T1000 (cell line): ENCODE results near the gene SUOX.
"Not testable (repeated sequence)": the region's sequence is repeated elsewhere in the genome, so short reads cannot be mapped to it uniquely, and the experiment has no call there.

Source experiments
- DNase-seq: peaks from one replicate; lab custom pipeline; 2025; ENCODE audit warnings: mixed read lengths; lab: John Stamatoyannopoulos, UW

The SUOX gene

GRCh38 chr12:55983232-55983842 lies 13.7 kb upstream of the SUOX start:
- no peak for DNase-seq

DNA sequence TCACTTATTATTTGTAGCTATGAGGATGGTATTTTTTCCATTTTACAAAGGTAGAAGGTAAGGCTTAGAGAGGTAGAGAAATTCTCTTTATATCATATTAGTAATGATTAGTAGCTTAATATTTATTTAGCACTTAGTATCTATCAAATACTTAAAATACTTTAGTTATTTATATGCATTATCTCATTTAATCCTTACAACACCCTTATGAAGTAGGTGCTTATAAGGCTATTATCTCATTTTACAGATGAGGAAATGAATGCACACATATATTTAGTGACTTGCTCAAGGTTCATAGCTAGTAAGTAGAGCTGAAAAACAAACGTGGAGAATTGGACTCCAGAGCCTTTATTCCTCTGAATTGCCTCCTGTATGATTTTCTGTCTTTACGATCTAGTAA lies 12.2 kb upstream of the SUOX start:
- DNase-seq: no peak

GRCh38 chr12:55985341-55985740 lies 11.7 kb upstream of the SUOX start:
- no peak for DNase-seq

GRCh38 chr12:55985976-55986375 lies 11.1 kb upstream of the SUOX start:
- DNase-seq: not testable (repeated sequence)

GRCh38 chr12:55991110-55991509 lies 6.0 kb upstream of the SUOX start:
- no peak for DNase-seq

DNA sequence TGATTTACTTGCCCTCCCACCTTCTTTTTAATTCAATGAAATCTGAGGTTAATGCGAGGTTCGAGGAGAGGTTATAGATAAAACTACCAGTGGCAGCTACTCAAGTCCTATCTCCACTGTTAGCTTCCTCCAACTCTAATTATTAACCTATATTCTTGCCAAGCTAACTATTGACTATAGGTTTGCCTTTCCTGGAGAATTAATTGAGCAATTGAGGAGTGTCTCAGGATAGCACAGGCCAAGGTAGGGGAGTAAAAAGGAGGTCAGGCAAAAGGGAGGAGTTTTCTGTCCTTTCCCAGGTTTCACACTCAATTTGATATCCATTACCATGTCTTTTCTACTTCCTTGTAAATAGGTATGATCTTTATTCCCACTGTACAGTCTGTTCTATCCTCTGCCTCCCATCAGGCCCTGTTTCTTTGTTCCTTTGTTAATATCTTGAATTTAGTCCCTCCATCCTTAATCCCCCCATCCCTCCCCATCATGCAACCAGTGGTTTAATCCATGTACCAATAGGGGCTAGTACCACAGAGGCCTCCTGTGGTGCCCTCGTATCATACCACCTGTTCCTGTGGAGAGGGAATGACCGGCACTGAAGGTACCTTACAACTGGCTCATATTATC lies 3.7 kb upstream of the SUOX start:
- no peak for DNase-seq

- no peak for DNase-seq
These were observed 1.7 kb upstream of the SUOX start for GRCh38 chr12:55995366-55995765.

GRCh38 chr12:55996201-55996714 lies 818 bp upstream of the SUOX start:
- peak; percentile 34 for DNase-seq

DNA sequence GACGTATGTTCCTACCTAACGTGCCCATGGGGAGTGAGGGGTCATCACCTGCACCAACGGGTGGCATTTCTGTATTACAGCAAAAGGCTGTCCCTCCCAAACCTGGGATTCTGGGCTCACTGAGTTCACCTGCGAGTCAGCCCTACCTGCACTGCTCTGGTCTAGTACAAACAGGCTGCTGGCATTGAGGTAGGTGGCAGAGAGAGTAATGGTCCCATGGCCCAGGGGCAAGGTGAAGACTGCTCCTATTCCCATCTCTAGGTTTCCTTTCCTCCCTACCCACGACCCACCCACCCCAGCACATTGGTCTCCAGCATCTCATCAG lies 421 bp downstream of the SUOX start:
- DNase-seq: no peak

DNA sequence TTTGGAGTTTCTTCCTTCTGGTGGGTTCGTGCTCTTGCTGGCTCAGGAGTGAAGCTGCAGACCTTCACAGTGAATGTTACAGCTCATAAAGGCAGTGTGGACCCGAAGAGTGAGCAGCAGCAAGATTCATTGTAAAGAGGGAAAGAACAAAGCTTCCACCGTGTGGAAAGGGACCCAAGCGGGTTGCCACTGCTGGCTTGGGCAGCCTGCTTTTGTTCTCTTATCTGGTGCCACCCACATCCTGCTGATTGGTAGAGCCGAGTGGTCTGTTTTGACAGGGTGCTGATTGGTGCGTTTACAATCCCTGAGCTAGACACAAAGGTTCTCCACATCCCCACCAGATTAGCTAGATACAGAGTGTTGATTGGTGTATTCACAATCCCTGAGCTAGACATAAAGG lies 2.4 kb downstream of the SUOX start:
- DNase-seq: not testable (repeated sequence)

DNA sequence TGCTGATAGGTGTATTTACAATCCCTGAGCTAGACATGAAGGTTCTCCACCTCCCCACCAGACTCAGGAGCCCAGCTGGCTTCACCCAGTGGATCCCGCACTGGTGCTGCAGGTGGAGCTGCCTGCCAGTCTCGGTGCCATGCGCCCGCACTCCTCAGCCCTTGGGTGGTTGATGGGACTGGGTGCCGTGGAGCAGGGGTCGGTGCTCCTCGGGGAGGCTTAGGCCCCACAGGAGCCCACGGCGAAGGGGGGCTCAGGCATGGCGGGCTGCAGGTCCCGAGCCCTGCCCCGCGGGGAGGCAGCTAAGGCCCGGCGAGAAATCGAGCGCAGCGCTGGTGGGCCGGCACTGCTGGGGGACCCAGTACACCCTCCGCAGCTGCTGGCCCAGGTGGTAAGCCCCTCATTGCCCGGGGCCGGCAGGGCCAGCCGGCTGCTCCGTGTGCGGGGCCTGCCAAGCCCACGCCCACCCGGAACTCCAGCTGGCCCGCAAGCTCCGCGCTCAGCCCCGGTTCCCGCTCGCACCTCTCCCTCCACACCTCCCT lies 3.0 kb downstream of the SUOX start:
- not testable (repeated sequence) for DNase-seq

DNA sequence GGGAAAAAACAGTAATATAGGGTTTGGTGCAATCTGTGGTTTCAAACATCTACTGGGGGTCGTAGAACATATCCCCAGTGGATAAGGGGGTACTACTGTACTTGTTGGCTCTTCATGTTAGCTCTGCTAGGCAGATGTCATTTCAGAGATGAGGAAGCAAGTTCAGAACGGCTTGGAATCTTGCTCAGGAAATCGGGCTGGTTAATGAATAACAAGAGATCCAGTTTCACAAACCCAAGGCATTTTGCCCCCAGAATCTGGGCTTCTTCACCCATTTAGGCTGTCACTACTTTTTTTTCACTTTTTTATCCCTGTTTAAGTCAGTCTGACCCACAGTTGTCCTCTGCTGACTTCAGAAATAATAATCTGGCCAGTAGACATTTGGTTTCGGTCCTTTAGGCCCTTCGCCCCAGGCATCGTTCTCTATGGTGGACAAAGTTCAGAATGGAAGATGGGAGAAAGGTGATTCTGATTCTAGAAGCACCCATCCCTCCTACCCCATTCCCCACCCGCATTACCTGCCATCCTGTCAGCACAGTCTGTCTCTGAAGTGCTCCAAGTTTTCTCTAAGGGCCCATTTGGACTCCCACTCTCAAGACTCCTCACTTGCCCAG lies 4.5 kb downstream of the SUOX start:
- DNase-seq: no peak

DNA sequence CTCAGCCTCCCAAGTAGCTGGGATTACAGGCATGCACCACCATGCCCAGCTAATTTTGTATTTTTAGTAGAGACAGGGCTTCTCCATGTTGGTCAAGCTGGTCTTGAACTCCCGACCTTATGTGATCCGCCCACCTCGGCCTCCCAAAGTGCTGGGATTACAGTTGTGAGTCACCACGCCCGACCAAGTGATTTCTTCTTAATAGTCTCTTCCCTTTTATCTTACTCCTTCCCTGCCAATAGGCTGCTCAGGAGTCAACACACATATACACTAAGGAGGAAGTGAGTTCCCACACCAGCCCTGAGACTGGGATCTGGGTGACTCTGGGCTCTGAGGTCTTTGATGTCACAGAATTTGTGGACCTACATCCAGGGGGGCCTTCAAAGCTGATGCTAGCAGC lies 6.3 kb downstream of the SUOX start:
- not testable (repeated sequence) for DNase-seq

DNA sequence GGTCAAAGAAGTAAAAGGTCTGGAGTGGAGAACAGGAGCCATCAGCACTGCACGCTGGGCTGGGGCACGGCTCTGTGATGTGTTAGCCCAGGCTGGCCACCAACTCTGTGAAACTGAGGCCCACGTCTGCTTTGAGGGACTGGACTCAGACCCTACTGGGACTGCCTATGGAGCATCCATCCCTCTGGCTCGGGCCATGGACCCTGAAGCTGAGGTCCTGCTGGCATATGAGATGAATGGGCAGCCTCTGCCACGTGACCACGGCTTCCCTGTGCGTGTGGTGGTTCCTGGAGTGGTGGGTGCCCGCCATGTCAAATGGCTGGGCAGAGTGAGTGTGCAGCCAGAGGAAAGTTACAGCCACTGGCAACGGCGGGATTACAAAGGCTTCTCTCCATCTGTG lies 7.1 kb downstream of the SUOX start:
- DNase-seq: no peak

DNA sequence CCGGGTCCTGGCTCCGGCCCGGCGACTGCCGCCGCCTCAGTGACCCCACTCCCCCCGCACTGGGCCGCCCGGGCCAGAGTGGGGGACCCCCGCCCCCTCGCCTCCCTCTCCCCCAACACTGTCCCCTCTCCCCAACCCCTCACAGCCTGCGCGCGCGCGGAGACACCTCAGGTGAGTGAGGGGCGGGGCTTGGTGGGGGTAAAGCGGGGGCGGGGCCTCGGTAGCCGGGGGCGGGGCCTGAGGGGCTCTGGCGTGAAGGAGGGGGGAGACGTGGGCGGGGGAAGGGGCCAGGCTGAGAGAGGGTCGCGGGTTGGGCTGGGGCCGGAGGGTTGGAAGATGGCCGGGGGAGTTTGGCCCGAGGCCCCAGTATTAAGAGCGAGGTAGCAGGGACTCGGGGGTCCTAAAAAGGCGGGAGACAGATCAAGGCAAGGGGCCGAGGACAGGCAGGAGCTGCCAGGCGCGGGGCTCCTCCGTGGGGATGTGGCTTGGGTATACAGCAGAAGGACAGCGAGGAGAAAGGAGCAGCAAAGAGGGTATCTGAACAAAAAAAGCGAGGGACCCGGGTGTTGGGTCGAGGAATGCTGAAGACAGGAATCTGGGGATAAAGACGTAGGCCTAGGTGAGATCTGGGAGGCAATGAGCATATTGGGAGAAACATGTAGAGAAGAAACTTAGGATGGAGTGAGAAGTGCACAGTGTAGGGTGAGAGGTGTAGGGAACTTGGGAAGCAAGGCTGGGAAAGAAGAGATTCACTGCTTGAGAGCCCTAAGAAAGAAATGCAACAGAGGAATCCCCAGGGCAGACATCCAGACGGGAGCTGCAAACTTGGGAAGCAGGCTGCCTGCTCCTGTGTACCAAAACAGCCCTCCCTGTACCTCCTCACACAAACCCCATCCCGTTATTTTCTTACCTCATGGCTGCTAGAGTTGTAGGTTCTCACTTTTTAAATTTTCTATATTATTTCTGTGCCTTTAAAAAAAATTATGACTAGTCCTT lies 10.8 kb downstream of the SUOX start:
- no peak for DNase-seq

- no peak for DNase-seq
These were observed 13.1 kb downstream of the SUOX start for GRCh38 chr12:56010111-56010570.

DNA sequence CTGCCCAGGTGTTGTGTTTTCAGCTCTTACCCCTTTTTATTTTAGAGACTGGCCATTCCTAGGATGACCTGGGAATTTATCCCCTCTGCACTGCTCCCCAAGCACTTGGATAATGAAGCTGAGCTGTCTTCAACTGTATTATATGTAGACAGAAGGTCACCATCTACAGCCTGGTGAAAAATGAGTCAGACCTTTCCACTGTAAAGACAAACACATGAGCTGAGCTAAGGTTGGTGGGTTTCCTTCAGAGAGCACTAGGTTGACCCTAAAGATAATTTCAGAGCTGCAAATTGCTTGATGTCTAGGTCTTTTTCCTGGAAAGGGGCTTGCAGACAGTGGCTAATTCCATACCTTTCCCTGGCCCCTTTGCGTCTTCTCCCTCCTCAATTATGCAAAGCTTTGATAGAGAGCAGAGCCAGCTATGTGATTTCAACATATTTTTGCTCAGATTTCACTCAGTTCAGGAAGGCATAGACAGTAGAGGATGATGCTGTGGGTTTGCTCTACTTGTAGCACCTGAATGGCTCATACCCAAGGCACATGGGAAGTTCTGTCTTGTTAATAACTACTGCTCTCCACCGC lies 14.5 kb downstream of the SUOX start:
- DNase-seq: no peak

DNA sequence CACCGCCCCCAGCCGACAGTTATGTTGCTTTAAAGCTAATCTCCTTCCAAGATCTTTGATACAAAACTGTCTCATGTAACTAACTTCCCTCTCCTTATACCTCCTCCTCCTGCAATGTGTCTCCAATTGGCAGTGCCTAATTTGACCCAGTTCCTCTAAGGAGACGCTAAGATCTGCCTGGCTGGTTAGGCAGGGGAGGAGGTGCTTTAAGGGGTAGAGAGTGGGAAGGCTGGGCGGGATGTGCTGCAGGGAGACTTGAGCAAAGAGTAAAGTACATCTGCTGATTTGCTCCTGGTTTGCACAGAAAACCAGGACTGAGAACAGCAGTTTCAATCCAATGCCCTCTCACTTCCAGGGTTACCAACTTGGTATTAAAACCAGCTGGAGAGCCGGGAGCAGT lies 16.4 kb downstream of the SUOX start:
- DNase-seq: no peak

- DNase-seq: no peak
These were observed 17.1 kb downstream of the SUOX start for GRCh38 chr12:56014205-56014604.

DNA sequence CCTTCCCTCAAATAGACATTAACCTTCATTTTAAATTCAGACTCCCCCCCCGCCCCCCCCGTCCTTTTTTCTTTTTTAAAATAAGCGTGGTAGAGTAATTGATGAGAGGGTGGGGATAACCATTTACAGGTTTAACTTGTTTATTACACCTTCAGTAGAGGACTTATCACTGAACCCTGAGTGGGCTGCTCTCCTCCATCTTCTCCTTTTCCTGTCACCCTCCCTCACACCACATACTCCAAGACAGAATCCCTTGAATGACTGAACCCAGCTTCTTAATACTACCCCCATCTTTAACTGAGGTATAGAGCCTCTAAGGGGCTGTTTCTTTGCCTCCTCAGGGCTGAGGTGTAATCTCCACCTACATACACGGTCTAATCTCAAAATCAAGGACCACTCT lies 20.1 kb downstream of the SUOX start:
- DNase-seq: no peak

GRCh38 chr12:56018356-56018755 lies 21.3 kb downstream of the SUOX start:
- DNase-seq: no peak
